ENCODE data around the gene PPDPF. TPM values are rescaled to one million over a fixed set of nuclear protein-coding genes. Genes with fewer than 3 reads are reported as not detected.

The PPDPF gene
- total RNA-seq, 2 experiments from 2014 or later: 128 to 136 TPM

- no peaks in the 10 kb centered on the region for H3K36me3 Mint-ChIP-seq
- no peaks in the 10 kb centered on the region for H3K9me3 Mint-ChIP-seq
- no peak overlapping the region for H3K4me3 Mint-ChIP-seq
- DNase-seq: no peak
- H3K27me3 Mint-ChIP-seq: no peaks in the 10 kb centered on the region
- H3K27ac Mint-ChIP-seq: no peak overlapping the region
- H3K4me1 Mint-ChIP-seq: peaks cover 3% of the 10 kb centered on the region
Measured at GRCh38 chr20:63542031-63542559, 21.5 kb downstream of the PPDPF start.

GRCh38 chr20:63542696-63543095, 22.1 kb downstream of the PPDPF start:
- H3K4me3 Mint-ChIP-seq: no peak overlapping the region
- DNase-seq: no peak
- H3K27ac Mint-ChIP-seq: no peak overlapping the region
- no peaks in the 10 kb centered on the region for H3K9me3 Mint-ChIP-seq
- H3K4me1 Mint-ChIP-seq: peaks cover 2% of the 10 kb centered on the region
- no peaks in the 10 kb centered on the region for H3K36me3 Mint-ChIP-seq
- H3K27me3 Mint-ChIP-seq: no peaks in the 10 kb centered on the region

- H3K9me3 Mint-ChIP-seq: no peaks in the 10 kb centered on the region
- peaks cover 2% of the 10 kb centered on the region for H3K4me1 Mint-ChIP-seq
- H3K27ac Mint-ChIP-seq: no peak overlapping the region
- no peak for DNase-seq
- no peaks in the 10 kb centered on the region for H3K27me3 Mint-ChIP-seq
- H3K4me3 Mint-ChIP-seq: no peak overlapping the region
- no peaks in the 10 kb centered on the region for H3K36me3 Mint-ChIP-seq
Measured at GRCh38 chr20:63543131-63543530, 22.6 kb downstream of the PPDPF start.

GRCh38 chr20:63543733-63544132, 23.2 kb downstream of the PPDPF start:
- no peak overlapping the region for H3K4me3 Mint-ChIP-seq
- H3K36me3 Mint-ChIP-seq: no peaks in the 10 kb centered on the region
- no peak for DNase-seq
- no peaks in the 10 kb centered on the region for H3K9me3 Mint-ChIP-seq
- H3K27me3 Mint-ChIP-seq: peaks cover 3% of the 10 kb centered on the region
- no peak overlapping the region for H3K27ac Mint-ChIP-seq
- peaks cover 2% of the 10 kb centered on the region for H3K4me1 Mint-ChIP-seq

- Mint-ChIP-seq H3K9me3 (no peaks in the 10 kb centered on the region), H3K4me1 (peaks cover 3% of the 10 kb centered on the region), H3K36me3 (no peaks in the 10 kb centered on the region), H3K27ac (no peak overlapping the region), H3K4me3 (no peak overlapping the region), H3K27me3 (peaks cover 6% of the 10 kb centered on the region)
- no peak for DNase-seq
Measured at GRCh38 chr20:63544241-63544957, 23.8 kb downstream of the PPDPF start.

GRCh38 chr20:63544958-63545516, 24.5 kb downstream of the PPDPF start:
- H3K9me3 Mint-ChIP-seq: no peaks in the 10 kb centered on the region

GRCh38 chr20:63545814-63546213, 25.2 kb downstream of the PPDPF start:
- no peaks in the 10 kb centered on the region for H3K36me3 Mint-ChIP-seq
- H3K4me3 Mint-ChIP-seq: no peak overlapping the region
- H3K27me3 Mint-ChIP-seq: peaks cover 13% of the 10 kb centered on the region
- H3K4me1 Mint-ChIP-seq: peaks cover 3% of the 10 kb centered on the region
- no peak for DNase-seq
- no peaks in the 10 kb centered on the region for H3K9me3 Mint-ChIP-seq
- H3K27ac Mint-ChIP-seq: no peak overlapping the region

More at GRCh38 chr20:63544958-63545516, 24.5 kb downstream of the PPDPF start:
- Mint-ChIP-seq H3K27me3 (peaks cover 10% of the 10 kb centered on the region), H3K27ac (no peak overlapping the region), H3K4me1 (peaks cover 3% of the 10 kb centered on the region), H3K4me3 (no peak overlapping the region), H3K36me3 (no peaks in the 10 kb centered on the region)
- no peak for DNase-seq

GRCh38 chr20:63546256-63546955, 25.8 kb downstream of the PPDPF start:
- peaks cover 13% of the 10 kb centered on the region for H3K27me3 Mint-ChIP-seq
- H3K27ac Mint-ChIP-seq: no peak overlapping the region
- no peak overlapping the region for H3K4me3 Mint-ChIP-seq
- H3K36me3 Mint-ChIP-seq: no peaks in the 10 kb centered on the region
- peaks cover 3% of the 10 kb centered on the region for H3K4me1 Mint-ChIP-seq
- no peaks in the 10 kb centered on the region for H3K9me3 Mint-ChIP-seq
- no peak for DNase-seq

GRCh38 chr20:63546956-63547724, 26.6 kb downstream of the PPDPF start:
- Mint-ChIP-seq H3K27ac (no peak overlapping the region), H3K4me3 (no peak overlapping the region), H3K36me3 (no peaks in the 10 kb centered on the region), H3K4me1 (peaks cover 4% of the 10 kb centered on the region), H3K9me3 (no peaks in the 10 kb centered on the region), H3K27me3 (peaks cover 13% of the 10 kb centered on the region)
- DNase-seq: no peak

- no peaks in the 10 kb centered on the region for H3K9me3 Mint-ChIP-seq
- no peak within 1 kb of the TSS for H3K27ac Mint-ChIP-seq
- peaks cover 13% of the 10 kb centered on the region for H3K27me3 Mint-ChIP-seq
- H3K4me3 Mint-ChIP-seq: no peak within 1 kb of the TSS
- H3K4me1 Mint-ChIP-seq: peaks cover 10% of the 10 kb centered on the region
- H3K36me3 Mint-ChIP-seq: no peaks in the 10 kb centered on the region
- DNase-seq: no peak
Measured at GRCh38 chr20:63547725-63548480, 27.3 kb downstream of the PPDPF start, which contains the start of gene SRMS. SRMS (minus strand) TSS chr20:63547749; CDS start chr20:63547463, 286 bp downstream.

- no peak overlapping the region for H3K4me3 Mint-ChIP-seq
- peaks cover 14% of the 10 kb centered on the region for H3K4me1 Mint-ChIP-seq
- H3K27ac Mint-ChIP-seq: no peak overlapping the region
- peaks cover 13% of the 10 kb centered on the region for H3K27me3 Mint-ChIP-seq
- no peaks in the 10 kb centered on the region for H3K36me3 Mint-ChIP-seq
- H3K9me3 Mint-ChIP-seq: no peaks in the 10 kb centered on the region
- no peak for DNase-seq
Measured at GRCh38 chr20:63548542-63548941, 28.0 kb downstream of the PPDPF start.

GRCh38 chr20:63549019-63549418, 28.5 kb downstream of the PPDPF start:
- no peak overlapping the region for H3K27ac Mint-ChIP-seq
- H3K4me3 Mint-ChIP-seq: no peak overlapping the region

GRCh38 chr20:63549679-63550282, 29.2 kb downstream of the PPDPF start:
- Mint-ChIP-seq H3K4me3 (no peak overlapping the region), H3K27me3 (peaks cover 13% of the 10 kb centered on the region), H3K27ac (no peak overlapping the region), H3K9me3 (no peaks in the 10 kb centered on the region), H3K4me1 (peaks cover 14% of the 10 kb centered on the region), H3K36me3 (no peaks in the 10 kb centered on the region)
- no peak for DNase-seq

More at GRCh38 chr20:63549019-63549418, 28.5 kb downstream of the PPDPF start:
- no peaks in the 10 kb centered on the region for H3K36me3 Mint-ChIP-seq
- H3K9me3 Mint-ChIP-seq: no peaks in the 10 kb centered on the region
- peaks cover 14% of the 10 kb centered on the region for H3K4me1 Mint-ChIP-seq
- no peak for DNase-seq
- H3K27me3 Mint-ChIP-seq: peaks cover 13% of the 10 kb centered on the region

- no peak overlapping the region for H3K27ac Mint-ChIP-seq
- no peaks in the 10 kb centered on the region for H3K9me3 Mint-ChIP-seq
- no peak overlapping the region for H3K4me3 Mint-ChIP-seq
- H3K27me3 Mint-ChIP-seq: peaks cover 13% of the 10 kb centered on the region
- H3K4me1 Mint-ChIP-seq: peaks cover 12% of the 10 kb centered on the region
- no peak for DNase-seq
- no peaks in the 10 kb centered on the region for H3K36me3 Mint-ChIP-seq
Measured at GRCh38 chr20:63551068-63551467, 30.5 kb downstream of the PPDPF start.
